ENCODE results near the gene PSMA5.

GRCh38 chr1:109475261-109475660 lies 49.0 kb upstream of the PSMA5 start:
- TF ChIP-seq POLR2A (IDR thresholded peaks at IDR 0.05; ENCODE audit: low read depth, low read length) (no peak), CTCF (IDR thresholded peaks at IDR 0.05 in 2 of 3, conservative IDR thresholded peaks at IDR 0.05 in 1 of 3; ENCODE audit: control insufficient read depth in 2 of 3, extremely low read depth in 1 of 3, insufficient read depth in 1 of 3, low read depth in 3 of 3, low read length in 3 of 3) (no peak), BMI1 (IDR thresholded peaks at IDR 0.05; ENCODE audit: borderline replicate concordance) (no peak), POU2F2 (IDR thresholded peaks at IDR 0.05; ENCODE audit: borderline replicate concordance, low read depth, low read length) (no peak), CEBPB (IDR thresholded peaks at IDR 0.05; ENCODE audit: borderline replicate concordance in 1 of 2, low read depth in 2 of 2, low read length in 2 of 2) (no peak)
